Activated CD4-positive, alpha-beta T cell treated with anti-CD3 and anti-CD28 coated beads for 24 hours (primary cell): ENCODE results near the gene ABI1.

Experiments used
- DNase-seq, 2 donors: peaks; one replicate each; pipeline ENCODE4 v3.0.0-alpha.2; 2020; ENCODE audit warnings: low read depth in 2 of 2

Gene ABI1

GRCh38 chr10:26855186-26855585 is 5.6 kb downstream of the ABI1 start:
- DNase-seq = no peak

DNA sequence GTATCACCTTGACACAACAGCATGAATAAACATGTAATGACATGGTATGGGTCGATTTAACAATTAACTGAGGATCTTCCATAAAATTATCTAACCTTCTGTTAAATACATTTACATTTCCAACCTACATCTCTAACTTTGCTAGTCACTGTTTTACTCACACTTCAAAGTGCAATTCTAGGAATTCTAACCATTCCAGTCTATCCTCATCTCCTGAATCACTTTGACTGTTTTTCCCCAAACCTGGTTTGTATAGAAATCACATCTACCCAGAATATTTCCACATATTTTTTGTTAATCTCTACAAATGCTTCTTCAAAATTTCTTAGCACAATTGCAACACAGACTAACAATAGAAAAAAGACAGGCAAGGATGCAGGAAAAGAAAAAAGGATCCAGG is 6.2 kb downstream of the ABI1 start:
- no peak for DNase-seq

- DNase-seq = no peak
Observed at GRCh38 chr10:26844396-26844975, 16.3 kb downstream of the ABI1 start.

GRCh38 chr10:26843736-26844135 is 17.0 kb downstream of the ABI1 start:
- no peak for DNase-seq

- DNase-seq = no peak
Observed at GRCh38 chr10:26841733-26842317, 18.9 kb downstream of the ABI1 start.

DNA sequence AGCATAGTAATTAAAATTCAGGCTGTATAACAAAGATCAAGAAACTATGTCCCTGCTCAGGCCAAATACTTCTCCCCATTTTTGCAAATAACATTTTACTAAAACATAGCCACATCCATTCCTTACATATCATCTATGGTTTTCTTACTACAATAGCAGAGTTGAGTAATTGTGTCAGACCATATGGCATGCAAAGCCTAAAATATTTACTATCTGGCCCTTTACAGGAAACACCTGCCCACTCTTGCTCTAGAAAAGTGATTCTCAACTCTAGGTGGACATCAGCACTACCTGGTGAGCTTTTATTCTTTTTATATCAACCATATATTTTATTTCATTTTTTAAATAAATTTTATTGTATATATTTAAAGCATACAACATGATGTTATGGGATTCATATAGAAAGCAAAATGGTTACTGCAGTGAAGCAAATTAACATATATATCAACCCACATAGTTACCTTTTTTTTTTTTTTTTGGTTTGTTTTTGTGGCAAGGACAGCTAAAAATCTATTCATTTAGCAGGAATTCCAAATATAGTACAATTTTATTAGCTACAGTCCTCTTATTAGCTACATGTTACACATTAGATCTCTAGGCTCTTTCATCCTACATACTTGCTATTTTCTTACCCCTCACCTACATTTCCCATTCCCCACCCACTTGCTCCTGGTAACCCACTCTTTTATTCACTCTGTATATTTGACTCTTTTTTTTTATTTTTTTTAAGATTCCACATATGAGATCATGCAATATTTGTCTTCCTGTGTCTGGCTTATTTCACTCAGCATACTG is 19.6 kb downstream of the ABI1 start:
- no peak for DNase-seq

GRCh38 chr10:26839966-26840627 is 20.7 kb downstream of the ABI1 start:
- no peak for DNase-seq

DNA sequence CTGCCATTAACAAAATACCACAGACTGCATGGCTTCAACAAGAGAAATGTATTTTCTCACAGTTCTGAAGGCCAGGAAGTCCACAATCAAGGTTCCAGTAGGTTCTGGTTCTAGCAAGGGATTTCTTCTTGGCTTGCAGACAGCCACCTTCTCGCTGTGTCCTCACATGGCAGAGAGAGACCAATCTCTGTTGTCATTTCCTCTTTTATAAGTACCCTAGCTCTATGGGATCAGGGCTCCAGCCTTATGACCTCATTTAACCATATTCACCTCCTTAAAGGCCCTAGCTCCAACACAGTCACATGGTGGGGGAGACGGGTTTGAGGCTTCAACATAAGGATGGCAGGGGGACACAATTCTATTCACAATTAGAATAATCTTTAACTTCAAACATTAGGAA is 23.6 kb downstream of the ABI1 start:
- no peak for DNase-seq

DNA sequence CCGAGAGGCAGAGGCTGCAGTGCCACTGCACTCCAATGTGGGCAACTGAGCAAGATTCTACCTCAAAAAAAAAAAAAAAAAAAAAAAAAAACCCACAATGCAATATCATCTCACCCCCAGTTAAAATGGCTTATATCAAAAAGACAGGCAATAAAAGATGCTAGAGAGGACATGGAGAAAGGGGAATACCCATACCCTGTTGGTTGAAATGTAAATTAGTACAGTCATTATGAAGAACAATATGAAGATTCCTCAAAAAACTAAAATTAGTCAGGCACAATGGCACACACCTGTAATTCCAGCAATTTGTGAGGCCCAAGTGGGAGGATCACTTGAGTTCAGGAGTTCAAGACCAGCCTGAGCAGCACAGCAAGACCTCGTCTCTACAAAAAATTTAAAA is 25.7 kb downstream of the ABI1 start:
- DNase-seq = no peak

DNA sequence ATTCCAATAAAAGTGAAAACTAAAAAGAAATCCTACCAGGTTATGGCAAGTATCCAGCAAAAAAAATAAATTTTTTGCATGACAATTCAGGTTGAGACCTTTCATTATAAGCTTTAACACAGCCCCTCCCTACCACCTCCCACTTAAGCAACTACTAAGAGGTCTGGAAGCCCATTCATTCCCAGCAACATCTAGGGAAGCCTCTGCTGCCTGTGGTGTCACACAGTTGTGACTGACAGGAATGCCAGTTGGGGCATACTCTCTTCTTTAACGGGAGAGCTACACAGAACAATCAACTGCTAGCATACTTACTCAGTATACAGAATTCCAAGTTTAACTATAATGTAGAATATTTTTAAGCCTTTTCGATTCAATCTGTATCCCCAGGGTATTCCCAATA is 27.8 kb downstream of the ABI1 start:
- no peak for DNase-seq

GRCh38 chr10:26831936-26832335 is 28.8 kb downstream of the ABI1 start:
- DNase-seq = no peak

DNA sequence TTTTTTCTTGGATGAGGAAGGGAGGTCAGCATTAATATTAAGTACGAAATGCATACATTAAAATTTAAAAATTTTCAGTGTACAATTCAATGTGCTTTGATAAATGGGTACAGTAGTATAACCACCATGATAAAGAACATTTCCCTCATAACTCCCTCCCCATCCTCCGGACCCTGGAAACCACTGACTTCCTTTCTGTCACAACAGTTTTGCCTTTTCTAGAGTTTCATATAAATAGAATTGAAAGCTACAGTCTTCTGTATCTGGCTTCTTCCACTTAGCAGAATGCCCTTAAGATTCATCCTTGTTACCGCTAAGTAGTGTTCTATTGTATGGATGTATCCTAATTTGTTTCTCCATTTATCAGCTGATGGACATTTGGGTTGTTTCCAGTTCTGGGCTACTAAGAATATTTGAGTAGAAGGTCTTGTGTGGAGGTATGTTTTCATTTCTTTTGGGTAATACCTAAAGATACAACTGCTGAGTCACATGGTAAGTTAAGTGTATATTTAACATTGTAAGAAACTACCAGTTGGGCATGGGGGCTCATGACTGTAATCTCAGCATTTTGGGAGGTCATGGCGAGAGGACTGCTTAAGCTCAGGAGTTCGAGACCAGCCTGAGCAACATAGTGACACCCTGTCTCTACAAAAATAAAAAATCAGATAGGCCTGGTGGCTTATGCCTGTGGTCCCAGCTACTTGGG is 30.8 kb downstream of the ABI1 start:
- DNase-seq = no peak

GRCh38 chr10:26824015-26824690 is 36.6 kb downstream of the ABI1 start:
- no peak for DNase-seq

DNA sequence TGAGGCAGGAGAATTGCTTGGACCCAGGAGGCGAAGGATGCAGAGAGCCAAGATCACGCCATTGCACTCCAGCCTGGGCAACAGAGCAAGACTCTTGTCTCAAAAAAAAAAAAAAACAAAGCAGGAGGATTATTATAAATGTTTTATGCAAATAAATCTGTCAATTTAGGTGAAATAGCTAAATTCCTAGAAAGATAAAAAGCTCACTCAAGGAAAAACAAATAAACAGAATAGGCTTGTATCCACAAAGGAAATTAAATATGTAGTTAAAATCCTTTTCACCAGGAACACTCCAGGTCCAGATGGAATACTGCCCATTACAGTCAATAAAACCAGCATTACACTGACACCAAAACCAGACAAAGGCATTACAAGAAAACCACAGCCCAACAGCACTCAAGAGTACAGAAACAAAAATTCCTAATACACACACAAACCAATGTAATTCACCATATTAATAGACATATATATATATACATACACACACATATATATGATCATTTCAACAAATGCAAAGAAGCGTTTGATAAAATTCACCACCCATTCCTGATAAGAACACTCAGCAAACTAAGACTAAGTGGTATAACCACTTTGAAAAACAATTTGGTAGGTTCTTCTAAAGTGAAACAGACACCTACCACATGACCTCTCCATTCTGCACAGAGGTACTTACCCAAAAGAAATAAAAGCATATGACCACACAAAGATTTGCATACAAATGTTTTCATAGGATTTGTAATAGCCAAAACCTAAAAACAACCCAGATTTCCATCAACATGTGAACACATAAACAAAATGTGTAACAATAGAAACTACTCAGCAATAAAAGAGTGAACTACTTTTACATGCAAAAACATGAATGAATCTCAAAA is 38.8 kb downstream of the ABI1 start:
- no peak for DNase-seq

- DNase-seq = no peak
Observed at GRCh38 chr10:26815500-26815899, 45.3 kb downstream of the ABI1 start.

GRCh38 chr10:26810435-26811026 is 50.2 kb downstream of the ABI1 start:
- DNase-seq = no peak

GRCh38 chr10:26809973-26810372 is 50.8 kb downstream of the ABI1 start:
- DNase-seq = no peak

- DNase-seq = no peak
Observed at GRCh38 chr10:26807532-26807931, 53.2 kb downstream of the ABI1 start.

DNA sequence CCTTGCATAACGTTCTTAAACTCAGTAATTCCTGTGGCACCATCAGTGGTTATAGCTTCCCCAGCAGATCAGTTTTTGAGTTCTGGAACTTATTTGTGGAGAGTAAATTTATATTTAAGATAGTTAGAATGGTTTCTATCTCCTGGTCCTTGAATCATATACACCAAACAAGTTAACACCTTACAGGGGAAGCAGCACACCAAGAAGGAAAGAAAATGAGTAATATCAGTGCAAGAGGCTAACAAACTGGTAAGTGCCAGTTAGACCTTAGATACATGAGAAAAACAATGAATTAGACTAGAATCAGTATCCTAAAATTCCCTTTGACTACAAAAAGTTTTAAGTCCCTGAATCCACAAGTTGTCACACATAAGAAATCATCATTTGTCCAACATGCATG is 54.2 kb downstream of the ABI1 start:
- no peak for DNase-seq

- DNase-seq = no peak
Observed at GRCh38 chr10:26805567-26806245, 55.1 kb downstream of the ABI1 start.
